Stimulated activated CD4-positive, alpha-beta T cell treated with anti-CD3 and anti-CD28 coated beads, Interleukin-15, amount 100 ng/mL, for 48 hours (primary cell): Measurements from ENCODE around the gene AQP2.

Source experiments
- DNase-seq, 2 donors: peaks; one replicate each; pipeline ENCODE4 v3.0.0-alpha.2; 2020; ENCODE audit warnings: low read depth in 2 of 2

Gene AQP2

GRCh38 chr12:49920241-49920914, 30.2 kb upstream of the AQP2 start:
- no peak for DNase-seq

GRCh38 chr12:49920915-49921286, 29.6 kb upstream of the AQP2 start:
- no peak for DNase-seq

- no peak for DNase-seq
These were observed 29.2 kb upstream of the AQP2 start for GRCh38 chr12:49921299-49921698.

- no peak for DNase-seq
These were observed 28.6 kb upstream of the AQP2 start for GRCh38 chr12:49921936-49922335.

GRCh38 chr12:49922349-49923034, 28.0 kb upstream of the AQP2 start:
- DNase-seq, result no peak

GRCh38 chr12:49923035-49923644, 27.4 kb upstream of the AQP2 start:
- DNase-seq, result no peak

GRCh38 chr12:49923880-49924556, 26.5 kb upstream of the AQP2 start:
- no peak for DNase-seq

GRCh38 chr12:49924628-49925246, 25.8 kb upstream of the AQP2 start:
- no peak for DNase-seq

- DNase-seq, result no peak
These were observed 24.9 kb upstream of the AQP2 start for GRCh38 chr12:49925433-49926204.

- DNase-seq, result no peak
These were observed 22.1 kb upstream of the AQP2 start for GRCh38 chr12:49928471-49928870.

GRCh38 chr12:49929581-49929980, 21.0 kb upstream of the AQP2 start:
- no peak for DNase-seq

- DNase-seq, result no peak
These were observed 19.8 kb upstream of the AQP2 start for GRCh38 chr12:49930515-49931288.

GRCh38 chr12:49932023-49932422, 18.5 kb upstream of the AQP2 start:
- DNase-seq, result no peak

GRCh38 chr12:49932533-49933130, 17.9 kb upstream of the AQP2 start:
- no peak for DNase-seq

- DNase-seq, result no peak
These were observed 16.7 kb upstream of the AQP2 start for GRCh38 chr12:49933796-49934195.

- no peak for DNase-seq
These were observed 16.0 kb upstream of the AQP2 start for GRCh38 chr12:49934505-49934904.

- no peak for DNase-seq
These were observed 13.6 kb upstream of the AQP2 start for GRCh38 chr12:49936925-49937324.

GRCh38 chr12:49937639-49938300, 12.8 kb upstream of the AQP2 start:
- no peak for DNase-seq

- no peak for DNase-seq
These were observed 11.2 kb upstream of the AQP2 start for GRCh38 chr12:49939307-49939706.

- DNase-seq, result no peak
These were observed 10.8 kb upstream of the AQP2 start for GRCh38 chr12:49939707-49940106.
